Kidney (tissue), 14 donors: ENCODE data around the gene KLF1. TPM values are rescaled to one million over a fixed set of nuclear protein-coding genes. Genes with fewer than 3 reads are reported as not detected.

Experiments
- DNase-seq, 5 donors: peaks; one replicate each; pipeline ENCODE4 v3.0.0-alpha.2; 2013 to 2020
- FAIRE-seq: peaks from 2 replicates; lab custom pipeline; 2012; peaks lifted over from hg19 to GRCh38; lab: Jason Lieb, UNC
- H3K27ac ChIP-seq, 2 donors: one replicate each; pipeline ENCODE4 v1.7.0; 2013; ENCODE audit warnings: low read depth in 2 of 2, low read length in 2 of 2, inconsistent platforms in 1 of 2
- H3K27me3 ChIP-seq: one replicate; pipeline ENCODE4 v1.7.1; 2013; ENCODE audit warnings: low read length, inconsistent platforms; ENCODE audit not compliant: control insufficient read depth, insufficient read depth
- H3K36me3 ChIP-seq, 3 donors: one replicate each; pipeline versions ENCODE4 v1.7.0 to v1.7.1; 2013; ENCODE audit warnings: low read length in 3 of 3, control low read depth in 1 of 3, inconsistent platforms in 1 of 3; ENCODE audit not compliant: insufficient read depth in 3 of 3, control insufficient read depth in 2 of 3
- H3K4me1 ChIP-seq, 3 donors: one replicate each; pipeline versions ENCODE4 v1.7.0 to v1.7.1; 2013; ENCODE audit warnings: low read length in 3 of 3, inconsistent platforms in 1 of 3, low read depth in 1 of 3; ENCODE audit not compliant: control insufficient read depth in 2 of 3, insufficient read depth in 2 of 3
- H3K4me3 ChIP-seq, 3 donors: one replicate each; pipeline versions ENCODE4 v1.7.0 to v1.8.1; 2013; ENCODE audit warnings: low read length in 3 of 3, control low read depth in 1 of 3, inconsistent platforms in 1 of 3
- H3K9ac ChIP-seq, 3 donors: one replicate each; pipeline versions ENCODE4 v1.7.0 to v1.7.1; 2013; ENCODE audit warnings: low read length in 3 of 3, control low read depth in 1 of 3, inconsistent platforms in 1 of 3
- H3K9me3 ChIP-seq, 3 donors: one replicate each; pipeline versions ENCODE4 v1.7.0 to v1.7.1; 2013; ENCODE audit warnings: low read length in 3 of 3, control low read depth in 1 of 3, inconsistent platforms in 1 of 3; ENCODE audit not compliant: control insufficient read depth in 2 of 3, insufficient read depth in 1 of 3
- CTCF ChIP-seq: IDR thresholded peaks from 3 replicates; pipeline ENCODE4 v1.5.1; 2012; ENCODE audit warnings: mild to moderate bottlenecking, moderate library complexity, borderline replicate concordance; ENCODE audit not compliant: insufficient read depth; ENCODE audit errors: extremely low read depth
- intact Hi-C: fragments of 100-400 bp; cut with DNase I; formaldehyde crosslinking; loops from one replicate; pipeline ENCODE4 v1.11.1; 2022
- polyA plus RNA-seq: library from polyadenylated mRNA; stranded (reverse); fragments of 350-450 nt; fragmentation: Illumina TruSeq; extraction: RNeasy Lipid Tissue Mini Kit (QIAGEN cat#74804); gene quantifications from one replicate; pipeline ENCODE4 v1.2.3, GENCODE V29; 2014; ENCODE audit warnings: low read depth, low replicate concordance; ENCODE audit not compliant: insufficient read depth
- total RNA-seq: library from RNA; stranded (reverse); fragmentation: NEBNext Ultra II Directional; extraction: Animal tissue kit (Norgen Biotek cat#: 25700); gene quantifications from one replicate; pipeline ENCODE4 v1.2.1, GENCODE V29; 2021
- donor health status: control.
- donor health status: control.
- donor health status: control.
- donor health status: control.
- donor health status: control.
- donor health status: DM: yes; HTN: yes; CAD: no.
- donor health status: Normal renal cell carcinoma (clear cell type).

The KLF1 gene
- total and polyA plus RNA-seq, 2 donors from 2014 or later, result not detected

- TF ChIP-seq CTCF, result no peak
- H3K4me1 ChIP-seq, result peaks cover 0 to 7% (median 0%) of the 10 kb centered on the region in 3 donors
- intact Hi-C loops, result no loop called here
- no peaks in the 10 kb centered on the region for H3K9me3 ChIP-seq
- FAIRE-seq (no peak), DNase-seq (no peak)
- H3K4me3 ChIP-seq, result no peak overlapping the region
- H3K27me3 ChIP-seq, result no peaks in the 10 kb centered on the region
- no peak overlapping the region for H3K9ac ChIP-seq
- peaks cover 0 to 26% (median 9%) of the 10 kb centered on the region in 3 donors for H3K36me3 ChIP-seq
- no peak overlapping the region for H3K27ac ChIP-seq
Observed at GRCh38 chr19:12896460-12896859, 9.5 kb upstream of the KLF1 start.

GRCh38 chr19:12893582-12893981 lies 6.6 kb upstream of the KLF1 start:
- DNase-seq (no peak), FAIRE-seq (no peak)
- intact Hi-C loops, result no loop called here
- no peaks in the 10 kb centered on the region for H3K9me3 ChIP-seq
- H3K4me3 ChIP-seq, result no peak overlapping the region
- no peak for TF ChIP-seq CTCF
- no peak overlapping the region for H3K9ac ChIP-seq
- H3K36me3 ChIP-seq, result peaks cover 0 to 26% (median 9%) of the 10 kb centered on the region in 3 donors
- H3K27me3 ChIP-seq, result no peaks in the 10 kb centered on the region
- peaks cover 0 to 11% (median 0%) of the 10 kb centered on the region in 3 donors for H3K4me1 ChIP-seq
- no peak overlapping the region for H3K27ac ChIP-seq

- TF ChIP-seq CTCF, result no peak
- DNase-seq (peak in 4 of 5 donors; percentile 5 to 78 (median 40)), FAIRE-seq (no peak)
- Histone ChIP-seq H3K4me3 (peak overlapping the region; percentile 75 to 97 (median 93)), H3K4me1 (peaks cover 0 to 11% (median 0%) of the 10 kb centered on the region in 3 donors), H3K9ac (peak overlapping the region; percentile 65 to 90 (median 78)), H3K27ac (peak overlapping the region in 1 of 2 donors; percentile 63), H3K36me3 (peaks cover 0 to 17% (median 9%) of the 10 kb centered on the region in 3 donors), H3K27me3 (no peaks in the 10 kb centered on the region), H3K9me3 (no peaks in the 10 kb centered on the region)
- intact Hi-C loops, result no loop called here
Observed at GRCh38 chr19:12891553-12892021, 4.6 kb upstream of the KLF1 start.
